Measurements from ENCODE around the gene IGFL4.

The IGFL4 gene

DNA sequence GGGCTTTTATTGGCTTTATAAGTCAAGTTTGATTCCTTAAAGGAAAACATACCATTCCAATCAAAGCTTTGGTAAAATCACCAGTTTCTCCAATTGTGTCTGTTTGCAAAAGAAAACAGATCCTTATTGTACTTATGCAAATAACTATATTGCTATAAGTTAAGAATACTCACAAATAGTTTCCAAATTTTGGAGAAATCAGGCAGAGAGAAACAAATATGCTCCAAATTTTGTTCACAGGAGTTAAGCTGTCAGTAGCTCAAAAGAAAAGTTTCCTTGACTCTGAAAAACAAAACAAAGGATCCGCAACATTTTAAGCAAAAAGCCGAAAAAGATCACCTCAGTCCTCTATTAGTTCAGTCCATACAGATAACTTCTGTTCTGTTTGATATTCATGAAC lies 19.2 kb upstream of the IGFL4 start:
- no peak for DNase-seq

DNA sequence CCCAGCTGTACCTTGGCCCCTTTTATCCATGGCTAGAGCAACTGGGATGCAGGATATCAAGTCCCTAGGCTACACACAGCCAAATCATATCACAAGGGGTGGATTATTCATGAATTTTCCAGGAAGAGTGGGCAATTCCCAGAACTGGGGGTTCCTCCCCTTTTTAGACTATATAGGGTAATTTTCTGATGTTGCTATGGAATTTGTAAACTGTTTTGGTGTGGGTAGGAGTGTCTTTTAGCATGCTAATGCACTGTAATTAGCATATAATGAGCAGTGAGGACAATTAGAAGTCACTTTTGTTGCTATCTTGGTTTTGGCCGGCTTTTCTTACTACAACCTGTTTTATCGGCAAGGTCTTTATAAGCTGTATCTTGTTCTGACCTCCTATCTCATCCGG lies 18.0 kb upstream of the IGFL4 start:
- DNase-seq, result no peak

DNA sequence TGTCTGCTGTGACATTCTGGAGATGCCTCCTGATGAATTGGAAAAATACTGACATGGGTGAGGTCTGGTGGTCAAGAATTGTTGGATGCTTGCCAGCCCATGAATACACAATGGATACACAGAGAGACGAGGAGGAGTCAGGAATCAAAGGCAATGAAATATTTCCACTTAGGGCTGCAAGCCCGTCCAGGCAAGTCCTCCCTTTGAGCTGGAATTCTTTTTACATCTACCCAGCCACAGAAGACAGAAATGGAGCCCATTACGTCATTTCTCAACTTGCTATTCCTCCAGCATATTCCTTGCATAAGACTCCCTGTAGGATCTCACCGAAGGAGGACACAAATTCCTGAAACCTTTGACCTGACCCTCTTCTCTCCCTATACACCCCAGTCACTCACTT lies 15.7 kb upstream of the IGFL4 start:
- DNase-seq, result no peak

- DNase-seq, result no peak
These were observed 12.1 kb upstream of the IGFL4 start for GRCh38 chr19:46052896-46053295.

- no peak for DNase-seq
These were observed 8.8 kb upstream of the IGFL4 start for GRCh38 chr19:46049597-46049996.

- DNase-seq, result no peak
These were observed 2.7 kb upstream of the IGFL4 start for GRCh38 chr19:46043519-46043918.

DNA sequence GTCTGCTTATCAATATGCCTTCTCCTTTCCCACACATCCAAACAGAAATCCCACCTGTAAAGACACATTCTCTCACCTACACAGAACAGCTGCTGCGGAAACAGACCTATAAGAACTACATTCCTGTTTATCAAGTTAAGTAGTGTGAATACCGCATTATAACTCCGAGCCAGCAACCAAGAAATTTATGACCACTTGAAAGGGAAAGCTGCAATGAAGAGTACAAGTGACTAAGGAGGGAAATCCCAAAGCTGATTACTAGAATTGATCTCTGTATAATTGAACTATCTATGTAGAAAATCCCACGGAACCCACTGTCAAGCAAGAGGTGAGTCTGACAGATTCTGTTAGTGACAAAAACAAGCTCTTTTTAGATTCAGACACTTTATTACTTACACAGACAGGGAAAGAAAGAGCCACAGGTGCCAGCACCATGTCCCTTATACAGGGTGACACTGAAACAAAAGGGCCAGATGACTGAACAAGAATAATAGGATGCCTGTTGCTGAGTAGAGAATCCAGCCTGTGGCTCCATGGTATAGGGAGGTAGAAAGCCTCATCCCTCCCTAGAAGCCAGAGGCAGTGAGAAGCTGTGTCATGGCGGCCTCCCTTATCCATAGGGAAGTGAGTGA lies 1.6 kb upstream of the IGFL4 start:
- DNase-seq, result no peak

DNA sequence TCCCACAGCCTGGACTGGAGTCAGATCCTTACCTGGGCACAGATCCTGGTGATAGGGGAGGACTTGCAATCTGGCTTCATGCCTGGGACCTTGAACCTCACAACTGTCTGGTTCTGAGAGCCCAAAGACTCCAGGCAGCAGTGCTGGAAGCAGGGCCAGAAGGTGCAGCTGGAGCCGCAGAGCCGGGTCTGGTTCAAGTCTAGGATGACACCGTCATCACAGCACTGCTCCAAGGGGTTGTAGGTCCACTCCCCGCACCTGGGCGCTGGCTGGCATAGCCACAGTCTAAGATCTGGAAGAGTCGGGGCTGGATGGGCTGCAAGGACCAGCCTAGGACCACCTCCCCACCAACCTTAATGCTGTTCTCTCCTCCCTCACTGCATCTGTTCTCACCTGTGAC lies 677 bp downstream of the IGFL4 start:
- DNase-seq, result no peak

DNA sequence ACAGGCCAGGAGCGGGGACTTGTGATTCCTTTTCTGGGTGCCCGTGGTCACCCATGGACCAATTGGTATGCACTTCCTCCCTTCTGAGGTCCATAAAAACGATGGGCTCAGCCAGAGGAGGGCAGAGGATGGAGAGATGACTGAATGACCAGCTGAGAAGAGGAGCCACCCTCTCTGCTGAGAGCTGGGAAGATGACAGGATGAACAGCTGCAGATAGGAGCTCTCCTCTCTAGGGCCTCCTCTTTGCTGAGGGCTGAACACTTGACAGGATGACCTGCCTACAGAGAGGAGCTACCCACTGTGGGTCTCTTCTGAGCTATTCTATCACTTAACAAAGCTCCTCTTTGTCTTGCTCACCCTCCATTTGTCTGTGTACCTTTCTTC lies 4.1 kb downstream of the IGFL4 start:
- DNase-seq, result no peak

- no peak for DNase-seq
These were observed 4.6 kb downstream of the IGFL4 start for GRCh38 chr19:46035986-46036743.

DNA sequence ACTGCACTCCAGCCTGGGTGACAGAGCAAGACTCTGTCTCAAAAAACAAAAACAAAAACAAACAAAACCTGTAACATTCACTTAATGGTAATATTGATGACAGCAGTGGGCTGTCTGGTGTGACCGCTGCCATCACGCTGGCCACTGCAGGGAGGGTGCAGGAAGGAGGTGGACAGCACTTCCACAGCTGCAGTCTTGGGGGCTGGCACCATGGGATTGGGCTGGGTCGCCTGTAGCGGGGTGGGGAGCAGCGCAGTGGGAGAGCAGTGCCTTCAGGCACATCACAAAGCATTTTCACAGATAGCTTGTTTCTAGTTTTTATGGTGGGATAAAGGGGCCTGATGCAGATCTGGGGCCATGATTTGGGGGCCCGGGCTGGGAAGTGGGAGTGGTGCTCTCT lies 5.3 kb downstream of the IGFL4 start:
- DNase-seq, result no peak

GRCh38 chr19:46033401-46033800 lies 7.4 kb downstream of the IGFL4 start:
- DNase-seq, result no peak

DNA sequence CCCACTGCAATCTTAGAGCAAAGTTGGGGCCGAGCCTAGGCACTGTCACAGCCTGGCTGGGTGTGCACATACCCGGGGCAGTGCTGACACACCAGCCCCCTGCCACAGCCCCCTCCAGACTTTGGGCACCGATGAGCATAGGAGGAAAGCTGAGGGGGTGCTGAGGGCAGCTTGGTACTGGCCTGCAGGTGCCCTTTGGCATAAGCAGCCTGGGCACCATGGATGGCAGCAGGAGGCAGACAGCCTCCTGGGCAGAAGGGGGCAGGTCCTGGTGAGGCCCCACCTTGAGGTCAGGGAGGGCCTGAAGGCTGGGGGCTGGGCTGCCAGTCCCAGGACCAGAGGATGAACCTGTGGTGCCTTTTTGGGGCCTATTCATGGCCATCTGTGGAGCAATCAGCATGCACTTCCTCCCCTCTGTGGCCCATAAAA lies 8.2 kb downstream of the IGFL4 start:
- DNase-seq, result no peak

GRCh38 chr19:46031781-46032596 lies 8.8 kb downstream of the IGFL4 start:
- no peak for DNase-seq

GRCh38 chr19:46030812-46031550 lies 9.8 kb downstream of the IGFL4 start:
- no peak for DNase-seq

- no peak for DNase-seq
These were observed 15.0 kb downstream of the IGFL4 start for GRCh38 chr19:46025835-46026234.

- no peak for DNase-seq
These were observed 17.5 kb downstream of the IGFL4 start for GRCh38 chr19:46023311-46023779.

GRCh38 chr19:46022431-46023310 lies 18.1 kb downstream of the IGFL4 start, which contains the start of gene PGLYRP1:
Gene PGLYRP1, minus strand, starts transcription at chr19:46023053. Its CDS starts 32 bp downstream, at chr19:46023021.
- no peak for DNase-seq

GRCh38 chr19:46022061-46022430 lies 18.8 kb downstream of the IGFL4 start:
- DNase-seq, result no peak

GRCh38 chr19:46021531-46022041 lies 19.2 kb downstream of the IGFL4 start:
- no peak for DNase-seq

- no peak for DNase-seq
These were observed 20.0 kb downstream of the IGFL4 start for GRCh38 chr19:46020819-46021125.

GRCh38 chr19:46019270-46019669 lies 21.5 kb downstream of the IGFL4 start:
- DNase-seq, result no peak
